Measurements from ENCODE around the gene B4GALNT4.

GRCh38 chr11:335779-336658 is 33.3 kb upstream of the B4GALNT4 start:
- TF ChIP-seq JUND (IDR thresholded peaks at IDR 0.05) = no peak
- TF ChIP-seq, protein P1, sequence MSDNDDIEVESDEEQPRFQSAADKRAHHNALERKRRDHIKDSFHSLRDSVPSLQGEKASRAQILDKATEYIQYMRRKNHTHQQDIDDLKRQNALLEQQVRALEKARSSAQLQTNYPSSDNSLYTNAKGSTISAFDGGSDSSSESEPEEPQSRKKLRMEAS (IDR thresholded peaks at IDR 0.05) = no peak
- TF ChIP-seq CTCF (IDR thresholded peaks at IDR 0.05; ENCODE audit: low read depth, low read length, missing input control) = no peak
- no peak for TF ChIP-seq GABPA (IDR thresholded peaks at IDR 0.05 in 1 of 2, conservative IDR thresholded peaks at IDR 0.05 in 1 of 2)
- TF ChIP-seq SP1 (IDR thresholded peaks at IDR 0.05) = peak; percentile 55
- TF ChIP-seq TAF1 (conservative IDR thresholded peaks at IDR 0.05) = no peak
- TF ChIP-seq, protein P2, sequence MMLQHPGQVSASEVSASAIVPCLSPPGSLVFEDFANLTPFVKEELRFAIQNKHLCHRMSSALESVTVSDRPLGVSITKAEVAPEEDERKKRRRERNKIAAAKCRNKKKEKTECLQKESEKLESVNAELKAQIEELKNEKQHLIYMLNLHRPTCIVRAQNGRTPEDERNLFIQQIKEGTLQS (IDR thresholded peaks at IDR 0.05) = no peak
- peak; percentile 4 to 37 for TF ChIP-seq RAD21 (IDR thresholded peaks at IDR 0.05)
- no peak for TF ChIP-seq YY1 (IDR thresholded peaks at IDR 0.05)
- TF ChIP-seq ZBTB33 (IDR thresholded peaks at IDR 0.05) = no peak
